Bronchial epithelial cell (primary cell): ENCODE data around the gene SERTM2. TPM values are rescaled to one million over a fixed set of nuclear protein-coding genes. Genes with fewer than 3 reads are reported as not detected.

ENCODE experiments used
- DNase-seq: peaks from one replicate; pipeline ENCODE4 v3.0.0-alpha.2; 2010; ENCODE audit warnings: low read depth
- FAIRE-seq: peaks from 2 replicates; lab custom pipeline; 2011; peaks lifted over from hg19 to GRCh38; lab: Jason Lieb, UNC
- H3K27me3 ChIP-seq: 2 replicates; pipeline ENCODE4 v1.5.1; 2011; ENCODE audit warnings: low read length; ENCODE audit not compliant: control insufficient read depth, insufficient read depth
- H3K36me3 ChIP-seq: 2 replicates; pipeline ENCODE4 v1.5.1; 2011; ENCODE audit warnings: low read length; ENCODE audit not compliant: control insufficient read depth, insufficient read depth
- H3K4me3 ChIP-seq: 2 replicates; pipeline ENCODE4 v1.5.1; 2011; ENCODE audit warnings: mild to moderate bottlenecking, low read depth, low read length, control low read depth
- CTCF ChIP-seq: IDR thresholded peaks from 2 replicates; pipeline ENCODE4 v1.5.1; 2011; ENCODE audit warnings: mild to moderate bottlenecking, moderate library complexity, low read length, control low read depth, inconsistent platforms; ENCODE audit not compliant: insufficient read depth, severe bottlenecking
- total RNA-seq: library from RNA; depleted of rRNA; stranded (reverse); fragments of >200 nt; gene quantifications from 2 replicates; pipeline ENCODE4 v1.2.1, GENCODE V29; 2014

The SERTM2 gene
- total RNA-seq, 1 donor from 2014 or later, result under 0.01 TPM

GRCh38 chrX:111483881-111484280 lies 27.6 kb upstream of the SERTM2 start:
- H3K36me3 ChIP-seq, result no peaks in the 10 kb centered on the region
- no peak for TF ChIP-seq CTCF
- H3K27me3 ChIP-seq, result no peaks in the 10 kb centered on the region
- FAIRE-seq (no peak), DNase-seq (no peak)
- H3K4me3 ChIP-seq, result no peak overlapping the region

- Histone ChIP-seq H3K36me3 (no peaks in the 10 kb centered on the region), H3K4me3 (no peak overlapping the region), H3K27me3 (no peaks in the 10 kb centered on the region)
- DNase-seq (no peak), FAIRE-seq (no peak)
- no peak for TF ChIP-seq CTCF
These were observed 20.8 kb upstream of the SERTM2 start for GRCh38 chrX:111490688-111491087.

GRCh38 chrX:111492085-111492484 lies 19.4 kb upstream of the SERTM2 start:
- H3K36me3 ChIP-seq, result no peaks in the 10 kb centered on the region
- H3K27me3 ChIP-seq, result no peaks in the 10 kb centered on the region
- TF ChIP-seq CTCF, result no peak
- no peak overlapping the region for H3K4me3 ChIP-seq
- no peak for DNase-seq
- FAIRE-seq, result no peak

GRCh38 chrX:111498538-111499103 lies 12.8 kb upstream of the SERTM2 start:
- Histone ChIP-seq H3K4me3 (no peak overlapping the region), H3K36me3 (no peaks in the 10 kb centered on the region), H3K27me3 (no peaks in the 10 kb centered on the region)
- DNase-seq (no peak), FAIRE-seq (no peak)
- TF ChIP-seq CTCF, result no peak

- DNase-seq, result no peak
- no peak for TF ChIP-seq CTCF
- no peaks in the 10 kb centered on the region for H3K27me3 ChIP-seq
- no peaks in the 10 kb centered on the region for H3K36me3 ChIP-seq
- no peak overlapping the region for H3K4me3 ChIP-seq
- no peak for FAIRE-seq
These were observed 7.9 kb upstream of the SERTM2 start for GRCh38 chrX:111503485-111503993.

- no peaks in the 10 kb centered on the region for H3K27me3 ChIP-seq
- no peak for TF ChIP-seq CTCF
- DNase-seq, result no peak
- H3K36me3 ChIP-seq, result no peaks in the 10 kb centered on the region
- FAIRE-seq, result no peak
- H3K4me3 ChIP-seq, result no peak overlapping the region
These were observed 6.5 kb upstream of the SERTM2 start for GRCh38 chrX:111504941-111505340.
